ENCODE measurements around the gene CNTNAP2.

CNTNAP2 gene

DNA sequence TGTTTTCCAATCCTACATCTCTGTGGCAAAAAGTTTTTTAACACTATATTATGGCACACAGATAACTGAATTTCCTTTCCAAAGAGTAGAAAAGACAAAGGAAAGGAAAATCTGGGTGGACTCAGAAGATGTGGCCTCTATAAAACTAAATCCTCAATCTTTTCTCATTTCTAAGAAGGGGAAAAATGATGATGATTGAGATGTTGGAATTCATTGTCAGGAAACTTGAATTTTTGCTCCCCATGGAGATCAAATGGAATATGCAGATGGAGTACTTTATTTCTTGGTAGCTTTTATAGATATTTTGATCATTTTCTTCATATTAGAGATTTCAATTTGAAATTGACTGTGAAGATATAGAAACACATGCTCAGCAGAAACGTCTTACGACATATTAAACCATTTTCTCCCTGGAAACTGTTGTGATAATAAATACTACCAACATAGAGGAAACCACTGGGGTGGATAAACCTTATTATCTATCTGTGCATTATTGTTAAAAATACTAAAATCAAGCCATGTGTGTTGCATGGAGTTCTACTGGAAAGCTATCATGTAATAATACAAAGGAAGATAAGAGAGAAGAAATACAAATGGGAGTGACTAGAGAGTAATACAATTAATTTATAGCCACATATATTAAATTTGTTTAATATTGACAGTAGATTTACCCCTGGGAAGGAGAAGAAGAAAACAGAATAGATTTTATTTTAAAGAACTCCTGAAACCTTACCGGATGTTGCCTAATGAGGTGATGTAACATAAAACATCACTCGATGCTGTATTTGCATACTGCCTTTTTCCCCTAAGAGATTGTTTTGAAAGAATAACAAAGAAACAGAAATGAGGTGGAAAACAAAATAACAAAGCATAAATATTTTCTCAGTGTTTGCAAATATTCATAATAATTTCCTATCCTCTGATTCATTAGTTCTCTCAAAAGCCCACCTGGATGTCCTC, 1542.7 kb downstream of the CNTNAP2 start:
- no peak overlapping the region for H3K4me3 ChIP-seq (ENCODE audit: low read depth, low read length)
- TF ChIP-seq, protein P1, sequence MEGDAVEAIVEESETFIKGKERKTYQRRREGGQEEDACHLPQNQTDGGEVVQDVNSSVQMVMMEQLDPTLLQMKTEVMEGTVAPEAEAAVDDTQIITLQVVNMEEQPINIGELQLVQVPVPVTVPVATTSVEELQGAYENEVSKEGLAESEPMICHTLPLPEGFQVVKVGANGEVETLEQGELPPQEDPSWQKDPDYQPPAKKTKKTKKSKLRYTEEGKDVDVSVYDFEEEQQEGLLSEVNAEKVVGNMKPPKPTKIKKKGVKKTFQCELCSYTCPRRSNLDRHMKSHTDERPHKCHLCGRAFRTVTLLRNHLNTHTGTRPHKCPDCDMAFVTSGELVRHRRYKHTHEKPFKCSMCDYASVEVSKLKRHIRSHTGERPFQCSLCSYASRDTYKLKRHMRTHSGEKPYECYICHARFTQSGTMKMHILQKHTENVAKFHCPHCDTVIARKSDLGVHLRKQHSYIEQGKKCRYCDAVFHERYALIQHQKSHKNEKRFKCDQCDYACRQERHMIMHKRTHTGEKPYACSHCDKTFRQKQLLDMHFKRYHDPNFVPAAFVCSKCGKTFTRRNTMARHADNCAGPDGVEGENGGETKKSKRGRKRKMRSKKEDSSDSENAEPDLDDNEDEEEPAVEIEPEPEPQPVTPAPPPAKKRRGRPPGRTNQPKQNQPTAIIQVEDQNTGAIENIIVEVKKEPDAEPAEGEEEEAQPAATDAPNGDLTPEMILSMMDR (IDR thresholded peaks at IDR 0.05; ENCODE audit: control insufficient read depth, extremely low read depth, insufficient read depth): no peak
- DNase-seq (ENCODE audit: low read depth): no peak

GRCh38 chr7:147664541-147664940, 1547.9 kb downstream of the CNTNAP2 start:
- H3K4me3 ChIP-seq (ENCODE audit: low read depth, low read length): no peak overlapping the region
- DNase-seq (ENCODE audit: low read depth): no peak
- TF ChIP-seq, protein P1 (IDR thresholded peaks at IDR 0.05; ENCODE audit: control insufficient read depth, extremely low read depth, insufficient read depth): no peak

DNA sequence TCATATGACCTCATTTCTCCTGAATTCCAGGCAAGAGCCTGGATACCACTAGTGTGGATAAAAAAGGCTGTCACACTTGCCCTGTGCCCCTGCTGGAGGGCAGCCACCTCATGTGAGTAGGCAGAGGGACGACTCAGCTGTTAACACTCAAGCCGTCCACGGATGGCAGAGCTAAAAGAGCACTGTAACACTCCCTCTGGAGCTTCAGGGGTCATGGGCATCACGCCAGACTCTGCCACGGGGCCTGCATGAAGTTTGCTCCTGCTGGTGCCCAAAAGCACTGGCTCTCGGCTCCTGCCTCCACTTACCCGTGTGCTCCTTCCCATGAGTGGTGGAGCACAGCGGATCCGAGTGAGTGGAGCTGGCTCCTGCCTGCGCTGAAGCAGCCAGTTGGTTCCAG, 1554.2 kb downstream of the CNTNAP2 start:
- no peak for DNase-seq (ENCODE audit: low read depth)
- TF ChIP-seq, protein P1 (IDR thresholded peaks at IDR 0.05; ENCODE audit: control insufficient read depth, extremely low read depth, insufficient read depth): no peak
- no peak overlapping the region for H3K4me3 ChIP-seq (ENCODE audit: low read depth, low read length)

DNA sequence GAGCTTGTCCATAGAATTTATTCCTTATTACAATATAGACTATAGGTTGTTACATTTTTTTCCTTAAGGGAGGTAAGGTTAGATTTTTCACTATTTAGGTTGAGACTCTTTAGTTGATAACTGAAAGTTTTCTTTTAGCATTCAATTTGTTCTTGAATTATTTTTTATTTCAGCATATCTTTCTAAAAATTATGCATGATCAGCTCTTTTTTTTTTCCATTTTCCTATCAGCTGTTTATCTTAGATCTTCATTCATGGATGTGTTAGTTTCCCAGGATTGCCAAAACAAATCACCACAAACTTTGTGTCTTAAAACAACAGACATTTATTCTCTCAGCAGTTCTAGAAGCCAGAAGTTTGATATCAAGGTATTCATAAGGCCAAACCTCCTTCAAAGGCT, 1558.1 kb downstream of the CNTNAP2 start:
- TF ChIP-seq, protein P1 (IDR thresholded peaks at IDR 0.05; ENCODE audit: control insufficient read depth, extremely low read depth, insufficient read depth): no peak
- DNase-seq (ENCODE audit: low read depth): no peak
- no peak overlapping the region for H3K4me3 ChIP-seq (ENCODE audit: low read depth, low read length)

GRCh38 chr7:147678943-147679342, 1562.3 kb downstream of the CNTNAP2 start:
- no peak overlapping the region for H3K4me3 ChIP-seq (ENCODE audit: low read depth, low read length)
- TF ChIP-seq, protein P1 (IDR thresholded peaks at IDR 0.05; ENCODE audit: control insufficient read depth, extremely low read depth, insufficient read depth): no peak
- DNase-seq (ENCODE audit: low read depth): no peak

DNA sequence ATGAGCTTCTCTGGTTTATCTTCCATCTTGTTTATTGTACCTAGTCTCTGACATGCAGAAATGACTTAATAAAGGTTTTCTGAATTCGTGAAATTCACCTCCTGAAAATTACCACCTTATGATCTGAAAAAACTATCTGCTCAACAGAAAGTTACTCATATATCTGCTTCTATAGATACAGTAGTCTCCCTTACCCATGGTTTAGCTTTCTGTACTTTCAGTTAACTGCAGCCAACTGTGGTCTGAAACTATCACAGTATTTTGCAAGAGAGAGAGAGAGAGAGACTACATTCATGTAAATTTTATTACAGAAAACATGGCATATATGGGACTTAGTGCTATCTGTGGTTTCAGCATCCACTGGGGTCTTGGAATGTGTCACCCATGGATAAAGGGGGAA, 1564.9 kb downstream of the CNTNAP2 start:
- no peak overlapping the region for H3K4me3 ChIP-seq (ENCODE audit: low read depth, low read length)
- DNase-seq (ENCODE audit: low read depth): no peak
- TF ChIP-seq, protein P1 (IDR thresholded peaks at IDR 0.05; ENCODE audit: control insufficient read depth, extremely low read depth, insufficient read depth): no peak
